Gastroesophageal sphincter (tissue), 4 donors: ENCODE data around the gene MATN3. TPM values are rescaled to one million over a fixed set of nuclear protein-coding genes. Genes with fewer than 3 reads are reported as not detected.

Experiments
- ATAC-seq: fragments of 150-250 bp; one replicate; pipeline ENCODE4 v1.9.1; 2016; ENCODE audit warnings: mild to moderate bottlenecking, moderate library complexity
- H3K27ac ChIP-seq, 4 donors: fragments of 200-600 bp; sonication (generic) in 3 of 4; 1 replicate in 3 of 4; 2 replicates in 1 of 4; pipeline ENCODE4 v1.5.1; 2016 to 2019
- H3K27me3 ChIP-seq: fragments of 200-600 bp; sonication (generic); one replicate; pipeline ENCODE4 v1.5.1; 2019
- H3K36me3 ChIP-seq, 2 donors: fragments of 200-600 bp; sonication (generic); one replicate each; pipeline ENCODE4 v1.5.1; 2019; ENCODE audit warnings: control low read depth in 1 of 2
- H3K4me1 ChIP-seq, 3 donors: fragments of 200-600 bp; sonication (generic); 1 replicate in 2 of 3; 2 replicates in 1 of 3; pipeline ENCODE4 v1.5.1; 2016 to 2019; ENCODE audit warnings: control low read depth in 2 of 3
- H3K4me3 ChIP-seq, 2 donors: fragments of 200-600 bp; sonication (generic); one replicate each; pipeline ENCODE4 v1.5.1; 2019; ENCODE audit warnings: mild to moderate bottlenecking in 1 of 2, moderate library complexity in 1 of 2
- H3K9me3 ChIP-seq, 3 donors: fragments of 200-600 bp; sonication (generic); one replicate each; pipeline ENCODE4 v1.5.1; 2017 to 2019; ENCODE audit warnings: control low read depth in 2 of 3
- CTCF ChIP-seq, 4 experiments: fragments of 200-600 bp in 2 of 4; fragments of 450-650 bp in 2 of 4; sonication (generic) in 1 of 4; IDR thresholded peaks; one replicate each; pipeline ENCODE4 v1.5.1; 2017 to 2019; ENCODE audit warnings: antibody characterized with exemption in 4 of 4, mild to moderate bottlenecking in 2 of 4, moderate library complexity in 2 of 4
- EP300 ChIP-seq: sonication (generic); formaldehyde crosslinking; IDR thresholded peaks from one replicate; pipeline ENCODE4 v1.6.1; 2017; ENCODE audit warnings: antibody characterized with exemption, mild to moderate bottlenecking
- POLR2A ChIP-seq, 2 donors: fragments of 450-650 bp; IDR thresholded peaks; one replicate each; pipeline ENCODE4 v1.6.1; 2017; ENCODE audit warnings: antibody characterized with exemption in 2 of 2, mild to moderate bottlenecking in 2 of 2, moderate library complexity in 1 of 2
- POLR2AphosphoS5 ChIP-seq: sonication (generic); formaldehyde crosslinking; IDR thresholded peaks from one replicate; pipeline ENCODE4 v1.6.1; 2017; ENCODE audit warnings: antibody characterized with exemption
- WGBS, 2 donors: methylation state at CpG; one replicate each; pipeline ENCODE4 v1.1.5; 2018; ENCODE audit warnings: low coverage in 1 of 2; 5-methylcytosine and 5-hydroxymethylcytosine counted together
- total RNA-seq, 4 donors: library from RNA; depleted of rRNA; stranded (reverse); fragments of >200 nt; gene quantifications; one replicate each; pipeline ENCODE4 v1.1.0, GENCODE V29; 2016

The MATN3 gene
- total RNA-seq, 4 donors from 2014 or later, result 0.67 to 2.5 (median 1.0) TPM; not detected in 1

DNA sequence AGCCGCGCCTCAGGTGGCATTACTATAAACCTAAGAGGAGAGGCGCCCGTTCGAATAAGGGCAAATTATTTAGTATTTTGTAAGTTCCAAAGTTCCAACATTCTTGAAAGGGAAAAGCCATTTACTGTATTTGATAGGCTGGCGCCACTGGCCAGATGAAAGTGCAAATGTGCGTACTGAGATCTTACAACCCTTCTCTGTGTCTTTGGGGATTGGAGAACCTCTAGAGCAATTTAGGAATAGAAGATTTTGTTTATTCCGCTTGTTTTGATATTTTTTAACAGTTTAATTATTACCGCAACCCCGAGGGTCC is 22.1 kb downstream of the MATN3 start:
- 6 to 13% methylated on average over 5 to 8 of the region's 10 CpGs for WGBS, 2 donors
- Histone ChIP-seq H3K36me3 (peaks cover 3% of the 10 kb centered on the region in 2 donors), H3K27ac (peak overlapping the region in 3 of 4 donors; percentile 73 to 82 (median 81)), H3K4me1 (peaks cover 5 to 26% (median 5%) of the 10 kb centered on the region in 3 donors), H3K27me3 (no peaks in the 10 kb centered on the region), H3K9me3 (no peaks in the 10 kb centered on the region), H3K4me3 (peak overlapping the region; percentile 81 to 96)
- TF ChIP-seq POLR2AphosphoS5, result no peak
- no peak for TF ChIP-seq EP300
- TF ChIP-seq CTCF (IDR thresholded peaks at IDR 0.05), result no peak
- TF ChIP-seq POLR2A (IDR thresholded peaks at IDR 0.05), result no peak
- no peak for ATAC-seq

DNA sequence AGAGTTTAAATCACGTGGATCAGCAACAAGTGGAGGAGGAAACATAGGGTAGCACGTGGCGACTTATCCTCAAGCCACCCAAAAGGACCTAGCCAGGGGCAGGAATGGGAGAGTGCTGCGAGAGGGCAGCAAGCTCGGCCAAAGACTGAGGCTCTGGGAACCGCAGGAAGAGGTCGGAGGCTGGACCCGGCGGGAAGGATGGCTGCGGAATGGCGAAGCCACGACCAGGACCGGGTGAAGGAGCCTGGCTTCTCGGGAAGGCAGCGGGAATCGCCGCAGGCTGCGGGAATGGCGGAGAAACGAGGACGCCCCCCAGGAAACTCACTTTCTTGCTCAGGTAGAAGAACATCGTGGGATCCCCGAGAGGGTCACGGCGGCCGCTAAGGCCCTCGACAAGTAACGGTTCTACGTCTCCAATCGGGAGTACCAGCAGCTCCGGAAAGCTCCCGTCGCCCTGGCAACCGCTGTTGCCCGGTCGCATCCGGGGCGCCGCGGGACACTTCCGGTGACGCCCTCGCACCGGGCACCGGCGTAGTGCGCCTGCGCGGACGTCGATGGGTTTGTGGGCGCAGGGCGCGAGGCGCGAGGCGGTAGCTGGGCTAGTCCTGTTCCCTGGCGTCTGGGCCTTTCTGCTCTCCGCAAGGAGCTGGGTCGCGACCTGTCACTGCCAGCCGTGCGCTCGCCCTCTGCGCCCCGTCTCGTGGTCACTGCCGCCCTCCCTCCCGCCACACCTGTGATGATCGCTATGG is 22.6 kb downstream of the MATN3 start, which contains the start of gene WDR35:
TSS of gene WDR35 (minus strand) at position 439 of the 749 bp plus-strand sequence. CDS start at position 349, 90 bp downstream.
- Histone ChIP-seq H3K4me1 (peaks cover 5 to 26% (median 5%) of the 10 kb centered on the region in 3 donors), H3K36me3 (peaks cover 3 to 5% of the 10 kb centered on the region in 2 donors), H3K27me3 (no peaks in the 10 kb centered on the region), H3K9me3 (no peaks in the 10 kb centered on the region), H3K4me3 (peak within 1 kb of the TSS; percentile 81 to 96), H3K27ac (peak within 1 kb of the TSS; percentile 41 to 82 (median 77))
- no peak for TF ChIP-seq CTCF (IDR thresholded peaks at IDR 0.05)
- TF ChIP-seq POLR2A (IDR thresholded peaks at IDR 0.05), result peak; percentile 52 to 67
- no peak for TF ChIP-seq EP300
- peak; percentile 75 for TF ChIP-seq POLR2AphosphoS5
- ATAC-seq, result peak; percentile 97
- WGBS, 2 donors, result 0 to 2% methylated on average over 11 to 15 of the region's 70 CpGs

- peaks cover 5 to 26% (median 5%) of the 10 kb centered on the region in 3 donors for H3K4me1 ChIP-seq
- WGBS, 2 donors, result 1 to 2% methylated on average over 7 to 8 of the region's 8 CpGs
- no peak for ATAC-seq
- peaks cover 3 to 8% of the 10 kb centered on the region in 2 donors for H3K36me3 ChIP-seq
- H3K27me3 ChIP-seq, result no peaks in the 10 kb centered on the region
- TF ChIP-seq CTCF (IDR thresholded peaks at IDR 0.05), result no peak
- no peak for TF ChIP-seq POLR2AphosphoS5
- TF ChIP-seq EP300, result no peak
- no peak for TF ChIP-seq POLR2A (IDR thresholded peaks at IDR 0.05)
- H3K9me3 ChIP-seq, result no peaks in the 10 kb centered on the region
- peak overlapping the region; percentile 41 to 82 (median 77) for H3K27ac ChIP-seq
- H3K4me3 ChIP-seq, result peak overlapping the region; percentile 81 to 96
Observed at GRCh38 chr2:19989342-19989666, 23.2 kb downstream of the MATN3 start.

DNA sequence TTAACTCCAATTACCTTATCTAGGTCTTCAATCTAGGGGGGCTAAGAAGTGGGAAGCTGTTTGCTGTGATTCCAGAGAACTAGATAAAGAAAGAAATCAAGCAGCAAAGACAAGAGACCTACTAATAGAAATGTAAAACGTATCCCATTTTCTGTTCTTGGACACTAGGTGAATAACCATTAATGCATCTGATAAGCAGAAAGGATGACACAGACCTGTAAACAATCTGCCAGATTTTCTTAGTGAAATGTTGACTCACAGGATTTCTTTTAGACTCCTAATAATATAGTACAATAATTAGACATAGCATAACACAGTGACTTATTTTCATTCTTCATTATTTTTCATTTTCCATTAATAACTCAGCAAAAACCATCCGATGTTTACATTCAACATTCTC is 23.9 kb downstream of the MATN3 start:
- no peak for TF ChIP-seq EP300
- no peak for TF ChIP-seq POLR2A (IDR thresholded peaks at IDR 0.05)
- TF ChIP-seq CTCF (IDR thresholded peaks at IDR 0.05), result no peak
- no peak for TF ChIP-seq POLR2AphosphoS5
- H3K4me3 ChIP-seq, result no peak overlapping the region

DNA sequence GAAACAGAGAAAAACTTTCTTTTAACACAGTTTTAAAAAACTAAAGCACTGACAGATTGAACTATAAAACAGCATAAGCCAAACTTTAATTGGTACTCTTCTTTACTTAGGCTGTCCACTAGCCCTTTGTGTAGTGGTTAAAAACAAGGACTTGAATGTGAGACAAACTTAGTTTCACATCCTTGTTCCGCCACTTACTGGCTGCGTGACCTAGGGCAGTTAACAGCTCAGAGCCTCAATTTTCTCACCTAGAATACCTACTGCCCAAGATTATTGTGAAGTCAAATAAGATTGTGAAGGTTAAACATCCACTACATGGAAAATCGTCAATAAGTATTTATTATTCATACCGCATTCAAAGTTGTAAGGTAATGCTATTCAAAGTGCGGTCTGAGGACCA is 24.5 kb downstream of the MATN3 start:
- TF ChIP-seq POLR2AphosphoS5 (no peak), EP300 (no peak), CTCF (IDR thresholded peaks at IDR 0.05) (no peak), POLR2A (IDR thresholded peaks at IDR 0.05) (no peak)
- Histone ChIP-seq H3K27me3 (no peaks in the 10 kb centered on the region), H3K9me3 (no peaks in the 10 kb centered on the region), H3K36me3 (peaks cover 3 to 8% of the 10 kb centered on the region in 2 donors), H3K4me3 (no peak overlapping the region), H3K4me1 (peaks cover 5 to 26% (median 5%) of the 10 kb centered on the region in 3 donors), H3K27ac (no peak overlapping the region)
- ATAC-seq, result no peak
- 97 to 98% methylated on average over 5 of the region's 5 CpGs for WGBS, 2 donors

More for the DNA sequence above, 23.9 kb downstream of the MATN3 start:
- Histone ChIP-seq H3K9me3 (no peaks in the 10 kb centered on the region), H3K27ac (no peak overlapping the region), H3K27me3 (no peaks in the 10 kb centered on the region), H3K36me3 (peaks cover 3 to 8% of the 10 kb centered on the region in 2 donors), H3K4me1 (peaks cover 5 to 26% (median 5%) of the 10 kb centered on the region in 3 donors)
- 40 to 48% methylated on average over 2 of the region's 2 CpGs for WGBS, 2 donors
- no peak for ATAC-seq
